ENCODE measurements around the gene CALCOCO2.

CALCOCO2 gene

DNA sequence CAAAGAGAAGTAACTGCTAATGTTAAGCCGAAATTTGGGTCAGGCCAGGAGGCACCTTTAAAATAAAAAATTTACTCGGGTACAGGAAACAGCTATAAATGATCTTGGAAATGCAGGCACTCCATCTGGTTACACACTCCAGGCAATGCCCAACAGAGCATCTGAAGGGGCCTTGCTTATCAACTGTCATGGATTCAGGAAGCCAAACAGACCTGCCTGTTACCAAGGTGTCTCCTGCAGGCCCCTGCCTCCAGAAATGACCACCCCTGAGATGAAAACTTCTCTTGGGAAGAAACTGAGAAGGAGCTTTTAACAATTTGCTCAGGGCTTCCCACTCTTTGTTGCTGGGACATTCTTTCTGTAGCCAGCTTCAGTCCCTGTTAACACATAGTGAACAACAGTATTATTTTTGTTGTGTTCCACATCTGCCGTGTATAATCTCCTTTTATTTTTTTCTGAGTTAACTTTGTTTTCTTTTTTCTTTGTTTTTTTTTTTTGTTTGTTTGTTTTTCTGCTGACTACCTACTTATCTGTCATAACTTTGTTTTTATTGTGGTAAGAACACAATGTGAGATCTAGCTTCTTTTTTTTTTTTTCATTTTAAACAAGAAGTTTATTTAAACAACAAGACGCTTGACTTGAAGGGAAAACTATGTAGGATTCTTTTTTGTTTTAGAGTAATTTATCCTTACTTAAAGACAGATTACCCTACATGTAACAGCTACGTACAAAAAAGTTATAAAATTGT lies 43.0 kb downstream of the CALCOCO2 start:
- no peak for DNase-seq

DNA sequence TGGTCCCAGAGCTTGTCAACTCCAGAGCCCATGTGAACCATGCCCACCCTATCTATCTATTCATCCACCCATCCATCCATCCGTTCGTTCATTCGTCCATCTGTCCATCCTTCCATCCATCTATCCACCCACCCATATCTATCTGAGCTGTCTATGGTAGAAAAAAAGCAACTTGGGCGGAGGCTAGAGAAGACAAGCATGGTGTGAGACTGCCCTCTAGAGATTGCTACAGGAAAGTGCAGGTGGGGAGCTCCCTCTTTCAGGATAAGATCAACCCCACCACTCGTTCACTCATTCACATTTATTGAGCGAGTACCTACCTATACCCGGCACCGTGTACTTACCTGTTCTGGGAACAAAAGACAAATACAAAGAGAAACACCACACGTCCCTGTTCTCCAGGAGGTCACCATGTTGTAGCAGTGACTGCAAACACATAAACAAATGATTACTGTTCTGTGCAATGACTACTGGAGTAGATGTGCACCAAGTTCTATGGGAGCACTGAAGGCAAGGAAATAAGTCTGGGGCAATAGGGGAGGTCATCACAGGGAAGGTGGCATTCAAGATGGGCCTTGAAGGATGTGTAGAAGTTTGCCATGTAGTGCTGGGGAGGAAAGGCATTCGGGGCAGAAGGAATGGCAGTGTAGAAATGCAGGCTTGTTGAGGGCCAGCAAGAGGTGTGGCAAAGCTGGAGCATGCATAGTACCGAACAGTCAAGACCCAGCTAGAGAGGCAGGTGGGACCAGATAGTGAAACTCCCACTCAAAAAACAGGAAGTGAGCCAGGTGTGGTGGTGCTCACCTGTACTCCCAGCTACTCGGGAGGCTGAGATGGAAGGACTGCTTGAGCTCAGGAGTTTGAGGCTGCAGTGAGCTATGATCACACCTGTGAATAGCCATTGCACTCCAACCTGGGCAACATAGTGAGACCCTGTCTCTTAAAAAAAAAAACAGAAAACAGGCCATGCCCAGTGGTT lies 48.4 kb downstream of the CALCOCO2 start:
- DNase-seq = peak; percentile 42

DNA sequence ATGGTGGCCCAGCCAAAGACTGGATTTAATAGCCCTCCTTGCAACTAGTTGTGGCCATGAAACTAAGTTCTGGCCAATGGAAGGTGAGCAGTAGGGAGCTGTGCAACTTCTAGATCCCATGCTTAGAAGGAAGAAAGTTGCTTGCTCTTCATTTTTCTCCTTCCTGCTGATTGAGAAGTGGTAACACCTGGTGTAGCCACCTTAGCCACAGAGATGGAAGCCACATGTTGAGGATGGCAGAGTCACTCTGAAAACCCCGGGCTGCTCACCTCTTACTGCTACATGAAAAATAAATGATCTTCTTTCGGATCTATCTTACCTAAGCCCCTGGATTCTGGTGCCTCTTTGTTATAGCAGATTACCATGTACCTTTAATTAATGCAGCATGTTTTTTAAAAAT lies 51.4 kb downstream of the CALCOCO2 start:
- no peak for DNase-seq

DNA sequence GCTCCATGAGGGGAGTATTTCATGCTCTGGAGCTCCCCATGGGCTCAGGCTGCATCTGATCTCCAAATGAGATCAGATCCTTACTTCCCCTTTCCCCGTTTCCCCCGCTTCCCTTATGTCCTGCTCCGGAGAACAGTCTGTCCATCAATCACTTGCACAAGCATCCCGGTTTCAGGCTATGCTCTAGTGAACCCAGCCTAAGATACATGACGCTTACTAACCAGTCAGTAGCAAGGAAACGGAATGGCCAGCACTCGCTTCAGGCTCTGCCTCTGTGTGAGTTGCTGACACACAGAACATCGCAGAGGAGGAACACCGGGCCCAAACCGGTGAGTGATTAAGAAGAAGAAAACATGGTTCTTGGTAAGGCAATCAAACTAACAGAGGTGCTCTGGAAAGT lies 52.3 kb downstream of the CALCOCO2 start:
- DNase-seq = no peak

DNA sequence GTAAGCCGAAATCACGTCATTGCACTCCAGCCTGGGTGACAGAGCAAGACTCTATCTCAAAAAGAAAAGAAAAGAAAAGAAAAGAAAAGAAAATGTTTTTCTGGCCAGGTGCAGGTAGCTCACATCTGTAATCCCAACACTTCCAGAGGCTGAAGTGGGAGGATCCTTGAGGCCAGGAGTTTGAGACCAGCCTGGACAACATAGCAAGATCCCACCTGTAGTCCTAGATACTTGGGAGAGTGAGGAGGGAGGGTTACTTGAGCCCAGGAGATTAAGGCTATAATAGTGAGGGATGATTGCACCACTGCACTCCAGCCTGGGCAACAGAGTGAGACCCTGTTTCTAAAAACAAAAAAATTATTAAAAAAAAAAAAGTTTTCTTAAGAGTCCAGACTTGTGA lies 59.3 kb downstream of the CALCOCO2 start:
- DNase-seq = no peak

DNA sequence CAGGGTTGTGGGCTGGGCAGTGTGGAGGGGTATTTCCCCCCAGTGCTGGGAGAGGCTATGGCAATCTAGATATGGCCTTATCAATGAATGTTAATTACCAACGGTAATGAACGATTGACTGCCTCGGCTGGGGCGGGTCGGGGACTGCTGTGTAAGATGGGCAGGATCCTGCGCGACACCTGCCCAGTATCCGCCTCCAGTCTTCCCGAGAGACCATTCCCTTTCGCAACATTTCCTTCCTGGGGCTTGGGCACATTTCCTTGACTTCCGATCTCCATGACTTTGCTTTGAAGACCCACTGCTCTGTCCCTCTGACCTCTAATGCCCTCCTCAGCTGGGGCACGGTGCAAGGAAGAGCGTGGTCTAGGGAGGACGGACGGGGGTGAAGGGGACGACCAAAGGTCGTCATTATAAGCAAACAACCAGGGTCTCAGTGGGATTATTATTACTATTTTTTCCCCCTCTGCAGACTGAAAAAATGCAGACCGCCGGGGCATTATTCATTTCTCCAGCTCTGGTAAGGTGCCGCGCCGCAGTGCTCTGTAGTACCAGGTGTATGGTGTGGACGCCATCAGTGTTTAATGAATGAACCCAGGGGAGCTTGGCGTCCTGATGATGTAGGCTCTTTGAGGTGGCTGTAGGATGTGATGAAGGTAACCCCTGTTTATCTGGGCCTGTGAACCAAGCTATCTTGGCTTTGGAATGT lies 62.3 kb downstream of the CALCOCO2 start:
- no peak for DNase-seq

DNA sequence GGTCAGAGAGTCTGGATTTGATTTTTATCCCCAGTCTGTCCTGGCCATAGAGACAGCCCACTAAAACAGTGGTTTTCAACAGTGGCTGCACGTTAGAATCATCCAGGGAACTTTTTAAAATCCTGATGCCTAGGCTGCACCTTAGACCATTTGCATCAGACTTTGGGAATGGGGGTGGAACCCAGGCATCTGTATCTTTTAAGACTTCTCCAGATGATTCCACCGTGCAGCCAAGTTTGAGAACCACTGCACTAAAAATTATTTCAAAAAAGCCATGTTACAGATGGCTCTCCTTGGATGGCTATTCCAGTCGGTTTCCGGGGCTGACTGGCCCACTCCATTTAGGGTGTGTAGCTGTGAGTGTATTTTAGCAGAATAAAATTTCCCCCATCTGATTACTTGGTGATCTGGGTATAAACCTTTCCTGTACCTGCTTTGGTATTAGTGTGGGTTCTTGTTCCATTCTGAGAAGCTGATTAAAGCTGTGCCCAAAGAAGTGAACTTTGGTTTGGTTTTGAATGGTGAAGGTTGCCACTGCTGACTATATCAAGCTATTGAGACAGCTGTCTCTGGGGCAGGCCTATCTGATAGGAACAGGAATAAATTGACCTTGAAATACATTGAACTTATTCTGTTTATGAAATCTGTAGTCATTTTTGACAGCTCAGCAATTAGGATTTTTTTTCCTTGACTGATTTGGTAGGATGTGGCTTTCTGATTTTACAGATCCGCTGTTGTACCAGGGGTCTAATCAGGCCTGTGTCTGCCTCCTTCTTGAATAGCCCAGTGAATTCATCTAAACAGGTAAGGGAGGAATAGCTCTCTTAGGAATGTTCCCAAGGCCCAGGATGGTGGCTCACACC lies 63.0 kb downstream of the CALCOCO2 start:
- no peak for DNase-seq

DNA sequence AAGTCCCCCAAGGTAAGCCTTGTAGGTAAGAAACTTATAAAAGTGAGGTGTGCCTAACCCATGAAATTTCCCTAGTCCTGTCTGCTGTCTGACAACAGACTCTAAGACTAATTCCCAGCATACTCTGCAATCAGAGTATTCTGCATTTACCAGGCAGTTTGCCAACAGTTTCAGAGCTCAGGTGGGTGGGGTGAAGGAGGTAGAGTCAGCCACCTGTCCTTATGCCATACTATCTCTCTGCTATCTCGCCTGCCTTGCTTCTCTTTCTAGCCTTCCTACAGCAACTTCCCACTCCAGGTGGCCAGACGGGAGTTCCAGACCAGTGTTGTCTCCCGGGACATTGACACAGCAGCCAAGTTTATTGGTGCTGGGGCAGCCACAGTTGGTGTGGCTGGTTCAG lies 64.1 kb downstream of the CALCOCO2 start:
- no peak for DNase-seq

DNA sequence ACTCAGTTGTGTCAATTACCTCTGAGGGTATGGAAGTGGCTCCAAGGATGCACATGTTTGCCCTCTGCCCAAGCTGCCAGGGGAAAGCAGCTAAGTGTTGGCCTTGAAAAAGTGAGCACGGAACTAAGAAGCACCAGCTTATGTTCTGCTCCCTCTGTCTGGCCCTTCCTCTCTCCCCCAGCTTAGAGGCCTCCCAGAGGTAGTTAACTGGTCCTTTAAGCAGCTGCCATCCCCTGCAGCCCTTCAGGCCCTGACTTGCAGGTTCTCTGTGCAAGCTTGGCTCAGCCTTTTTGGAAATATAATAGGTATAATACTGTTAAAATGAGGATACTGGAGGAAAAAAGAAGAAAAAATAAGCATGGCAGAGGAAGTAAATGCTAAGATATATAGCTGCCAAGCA lies 70.4 kb downstream of the CALCOCO2 start:
- no peak for DNase-seq

DNA sequence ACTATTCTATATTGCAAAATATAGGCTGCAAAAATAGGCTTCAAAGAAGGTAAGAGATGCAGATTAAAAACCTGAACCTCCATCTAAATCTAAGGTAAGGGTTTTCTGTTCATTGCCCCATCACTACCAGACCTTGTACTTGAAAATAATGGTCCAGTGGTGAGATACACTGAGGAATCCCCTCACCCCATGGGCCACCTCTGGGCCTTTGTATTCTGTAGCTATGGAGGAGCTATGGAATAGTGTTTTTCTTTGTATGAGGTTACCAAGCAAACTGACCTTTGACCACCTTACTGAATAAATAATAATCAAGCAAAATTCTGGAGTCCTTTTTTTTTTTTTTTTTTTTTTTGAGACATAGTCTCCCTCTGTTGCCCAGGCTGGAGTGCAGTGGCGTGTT lies 72.6 kb downstream of the CALCOCO2 start:
- DNase-seq = no peak

DNA sequence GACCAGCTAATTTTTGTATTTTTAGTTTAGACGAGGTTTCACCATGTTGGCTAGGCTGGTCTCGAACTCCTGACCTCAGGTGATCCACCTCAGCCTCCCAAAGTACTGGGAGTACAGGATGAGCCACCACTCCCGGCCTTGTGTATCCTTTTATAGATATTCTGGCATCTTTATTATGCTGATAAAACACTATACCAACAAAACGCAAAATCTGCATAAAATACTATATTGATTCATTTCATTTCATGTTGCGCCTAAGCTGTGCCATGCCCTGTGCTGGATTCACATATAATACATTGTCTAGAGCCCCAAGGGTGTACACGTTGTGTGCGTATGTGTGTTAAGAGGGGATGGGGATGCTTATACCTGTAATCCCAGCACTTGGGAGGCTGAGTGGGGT lies 73.6 kb downstream of the CALCOCO2 start:
- DNase-seq = no peak

DNA sequence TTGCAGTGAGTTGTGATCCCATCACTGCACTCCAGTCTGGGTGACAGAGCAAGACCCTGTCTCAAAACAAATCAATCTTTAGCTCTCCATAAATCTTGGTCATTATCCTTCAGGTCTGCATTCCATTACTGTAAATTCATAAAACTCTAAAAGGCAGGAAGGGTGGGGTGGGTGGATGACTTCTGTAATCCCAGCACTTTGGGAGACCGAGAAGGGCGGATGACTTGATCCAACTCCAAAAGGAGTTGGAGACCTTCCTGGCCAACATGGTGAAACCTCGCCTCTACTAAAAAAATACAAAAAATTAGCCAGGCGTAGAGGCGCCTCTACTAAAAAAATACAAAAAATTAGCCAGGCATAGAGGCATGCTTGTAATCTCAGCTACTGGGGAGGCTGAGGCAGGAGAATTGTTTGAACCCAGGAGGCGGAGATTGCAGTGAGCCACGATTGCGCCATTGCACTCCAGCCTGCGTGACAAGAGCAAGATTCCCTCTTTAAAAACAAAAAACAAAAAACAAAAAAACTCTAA lies 75.2 kb downstream of the CALCOCO2 start:
- DNase-seq = no peak

DNA sequence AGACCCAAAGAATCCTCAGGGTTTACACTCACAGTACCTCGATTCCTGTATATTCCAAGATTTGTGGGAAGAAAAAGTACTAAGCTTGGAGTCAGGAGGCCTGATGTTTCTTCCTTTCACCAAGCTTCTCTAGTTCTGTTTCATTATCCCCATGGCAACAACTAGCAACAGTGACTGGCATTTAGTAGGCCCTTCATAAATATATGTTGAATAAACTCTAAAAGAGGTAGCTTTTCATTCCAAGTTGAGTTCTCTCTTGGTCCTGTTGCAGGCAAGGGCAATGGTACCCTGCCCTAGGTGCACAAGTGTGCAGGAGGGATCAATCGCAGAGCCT lies 76.8 kb downstream of the CALCOCO2 start:
- no peak for DNase-seq

DNA sequence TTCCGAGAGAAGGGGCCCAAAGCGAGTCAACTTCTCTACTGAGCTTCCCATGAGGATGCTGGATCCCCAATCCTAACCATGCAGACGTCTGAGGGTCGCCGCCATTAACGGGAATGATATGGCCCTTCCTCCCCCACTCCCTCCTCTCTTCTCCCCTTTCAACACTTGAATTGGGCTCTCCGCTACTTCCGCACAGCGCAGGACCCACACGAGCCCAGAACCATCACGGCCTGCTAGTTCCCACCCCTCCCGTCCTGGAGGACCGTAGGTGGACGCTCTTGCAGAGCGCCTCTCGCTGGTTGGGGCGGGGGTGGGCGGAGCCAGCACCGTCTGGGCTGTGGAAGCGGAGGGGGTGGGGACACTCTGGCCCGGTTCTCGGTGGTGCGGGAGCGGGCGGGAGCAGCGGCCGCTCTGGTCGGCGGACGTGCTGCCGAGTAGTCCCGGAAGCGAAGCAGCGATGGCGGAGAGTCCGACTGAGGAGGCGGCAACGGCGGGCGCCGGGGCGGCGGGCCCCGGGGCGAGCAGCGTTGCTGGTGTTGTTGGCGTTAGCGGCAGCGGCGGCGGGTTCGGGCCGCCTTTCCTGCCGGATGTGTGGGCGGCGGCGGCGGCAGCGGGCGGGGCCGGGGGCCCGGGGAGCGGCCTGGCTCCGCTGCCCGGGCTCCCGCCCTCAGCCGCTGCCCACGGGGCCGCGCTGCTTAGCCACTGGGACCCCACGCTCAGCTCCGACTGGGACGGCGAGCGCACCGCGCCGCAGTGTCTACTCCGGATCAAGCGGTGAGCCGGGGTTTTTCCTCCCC lies 77.4 kb downstream of the CALCOCO2 start, which contains the start of gene UBE2Z:
UBE2Z (plus strand) TSS at position 361 of the 797 bp plus-strand sequence; CDS start at position 458, 97 bp downstream.
- peak; percentile 92 for DNase-seq

DNA sequence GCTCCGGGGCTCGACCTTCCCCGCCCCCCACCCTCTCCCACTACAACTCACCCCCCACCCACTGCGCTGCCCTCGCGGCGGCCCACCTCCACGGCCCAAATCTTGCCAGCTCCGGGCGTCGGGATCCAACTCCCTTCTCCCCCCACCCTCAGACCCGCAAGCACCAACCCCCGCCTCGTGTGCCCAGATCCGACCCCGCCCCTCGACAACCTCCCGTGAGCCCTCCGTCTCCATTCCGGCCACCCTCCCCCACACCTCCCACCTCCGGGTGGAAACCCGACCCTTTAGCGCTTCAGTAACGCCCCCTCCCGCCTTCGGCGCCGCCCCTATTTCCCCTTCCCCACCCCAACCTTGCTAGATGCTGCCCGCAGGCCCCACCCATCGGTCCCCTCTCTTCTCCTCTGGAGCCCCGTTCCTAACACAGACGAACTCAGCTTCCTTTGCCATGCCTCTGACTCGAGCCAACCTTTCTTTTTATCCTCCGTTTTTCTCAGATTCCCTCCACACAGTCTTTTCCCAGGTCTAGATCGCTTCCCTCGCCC lies 78.1 kb downstream of the CALCOCO2 start:
- DNase-seq = peak; percentile 21

DNA sequence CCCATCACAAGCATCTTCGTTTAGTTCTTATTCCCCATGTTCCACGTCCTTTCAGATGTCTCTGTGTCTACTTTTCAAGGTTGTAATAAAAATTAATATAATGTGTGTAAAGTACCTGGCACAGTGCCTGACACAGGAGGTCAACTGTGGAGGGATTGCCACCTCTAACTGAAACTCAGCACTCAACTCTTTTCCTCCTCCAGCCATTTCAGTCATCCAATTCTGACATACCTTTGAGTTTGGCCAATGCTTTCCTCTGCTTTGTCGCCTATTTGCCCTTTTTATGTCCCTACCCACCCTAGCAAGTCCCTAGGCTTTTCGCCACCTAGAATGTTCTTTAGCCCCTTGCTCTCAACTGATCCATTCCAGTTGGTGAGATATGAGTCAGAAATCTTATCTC lies 78.9 kb downstream of the CALCOCO2 start:
- no peak for DNase-seq

DNA sequence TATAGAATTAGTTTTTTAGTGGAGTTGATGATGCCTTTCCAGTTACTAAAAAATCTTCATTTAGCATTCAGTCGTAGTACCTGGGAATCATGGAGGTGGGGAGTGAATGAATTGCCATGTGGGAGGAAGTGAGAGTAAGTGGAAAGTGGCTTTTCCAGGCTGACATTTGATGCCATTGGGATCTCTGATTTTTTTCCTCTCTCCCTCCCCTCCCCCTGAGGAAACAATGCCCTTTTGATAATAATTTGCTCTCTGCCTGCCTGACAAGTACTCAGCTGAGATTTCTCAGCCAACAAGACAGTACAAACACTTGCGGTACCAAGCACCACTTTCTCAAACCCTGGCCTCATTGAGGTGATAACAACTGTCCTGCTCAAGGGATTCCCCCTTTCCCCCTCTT lies 79.5 kb downstream of the CALCOCO2 start:
- DNase-seq = no peak

DNA sequence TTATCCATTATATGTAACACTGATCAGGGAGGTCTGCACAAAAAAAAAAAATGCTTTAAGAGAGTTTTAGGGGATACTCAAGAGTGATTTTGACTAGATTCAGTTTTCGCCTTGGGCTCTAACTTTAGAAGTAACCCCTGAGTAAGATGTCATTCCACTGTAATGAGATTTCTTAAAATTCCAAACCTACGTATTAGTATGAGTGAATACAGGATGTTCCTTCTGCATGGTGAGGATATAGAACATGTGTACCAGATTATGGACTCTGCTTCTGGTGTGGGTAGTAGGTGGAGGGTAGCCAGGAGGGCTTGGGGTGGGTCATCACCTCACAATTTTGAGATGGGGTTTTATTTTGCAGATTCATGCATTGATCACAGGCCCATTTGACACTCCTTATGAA lies 81.6 kb downstream of the CALCOCO2 start:
- DNase-seq = no peak
